ENCODE measurements around the gene TUBGCP6.

DNA sequence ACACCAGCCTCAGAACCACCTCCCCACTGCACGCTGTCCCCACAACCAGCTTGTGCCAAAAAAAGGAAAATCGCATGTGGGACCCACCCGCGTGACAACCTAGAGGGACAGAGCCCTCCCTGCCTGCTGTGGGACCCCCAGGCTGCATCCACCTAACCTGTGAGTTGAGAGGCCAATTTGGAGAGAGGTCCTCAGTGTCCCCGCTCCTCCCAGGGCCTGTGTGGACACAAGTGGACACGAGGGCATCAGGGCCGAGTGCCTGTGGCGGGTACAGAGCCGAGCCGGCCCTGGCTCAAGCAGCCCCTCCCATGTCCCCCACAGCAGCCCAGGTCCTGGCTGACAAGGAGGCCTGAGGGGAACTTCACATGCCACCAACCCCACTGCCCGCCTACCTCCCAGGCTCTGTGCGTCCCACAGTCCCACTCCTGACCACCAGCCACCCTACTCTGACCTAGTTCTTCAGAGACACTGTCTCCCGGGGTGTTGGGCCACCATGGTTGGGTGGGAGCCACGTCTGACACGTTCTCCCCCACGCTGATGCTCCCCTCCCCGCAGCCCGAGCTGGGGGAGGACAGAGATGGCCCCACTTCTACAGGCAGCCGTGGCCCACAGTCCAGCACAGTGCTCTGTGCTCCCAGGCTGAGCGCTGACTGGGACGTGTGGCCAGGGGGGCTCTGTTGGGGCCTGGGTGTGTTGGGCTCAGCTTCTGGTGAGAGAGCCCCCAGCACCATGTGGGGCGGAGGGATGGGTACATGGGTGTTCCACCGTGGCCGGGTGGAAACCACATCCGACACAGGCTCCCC lies 24.8 kb downstream of the TUBGCP6 start:
- TF ChIP-seq CTCF (IDR thresholded peaks at IDR 0.05; ENCODE audit: insufficient read depth, low read depth, low read length) (no peak), EZH2 (IDR thresholded peaks at IDR 0.05; ENCODE audit: insufficient read depth, low read length) (no peak)
